Activated T-helper 9 cell treated with anti-CD3 and anti-CD28 coated beads, Interleukin-2, amount 50 U/mL, for 16 hours (primary cell): ENCODE data around the gene FAHD2B.
"Not testable (repeated sequence)": the region's sequence is repeated elsewhere in the genome, so short reads cannot be mapped to it uniquely, and the experiment has no call there.

Experiments used
- DNase-seq: peaks from one replicate; pipeline ENCODE4 v3.0.0-alpha.2; 2020; ENCODE audit warnings: low read depth

Gene FAHD2B

GRCh38 chr2:97068074-97068473, 26.6 kb downstream of the FAHD2B start:
- no peak for DNase-seq

GRCh38 chr2:97067279-97068004, 27.2 kb downstream of the FAHD2B start:
- DNase-seq: no peak

GRCh38 chr2:97066030-97066429, 28.7 kb downstream of the FAHD2B start:
- DNase-seq: not testable (repeated sequence)

GRCh38 chr2:97062020-97062419, 32.7 kb downstream of the FAHD2B start:
- not testable (repeated sequence) for DNase-seq

GRCh38 chr2:97059782-97060181, 34.9 kb downstream of the FAHD2B start:
- not testable (repeated sequence) for DNase-seq

GRCh38 chr2:97056150-97056549, 38.5 kb downstream of the FAHD2B start:
- not testable (repeated sequence) for DNase-seq

- not testable (repeated sequence) for DNase-seq
These were observed 44.6 kb downstream of the FAHD2B start for GRCh38 chr2:97050032-97050431.

GRCh38 chr2:97048448-97048847, 46.2 kb downstream of the FAHD2B start:
- not testable (repeated sequence) for DNase-seq

GRCh38 chr2:97046676-97047075, 48.0 kb downstream of the FAHD2B start:
- DNase-seq: not testable (repeated sequence)

GRCh38 chr2:97045895-97046499, 48.7 kb downstream of the FAHD2B start:
- not testable (repeated sequence) for DNase-seq
